ENCODE results near the gene NEK6.

The NEK6 gene

GRCh38 chr9:124357721-124358361 is 100.1 kb downstream of the NEK6 start:
- peak; percentile 3 for DNase-seq

DNA sequence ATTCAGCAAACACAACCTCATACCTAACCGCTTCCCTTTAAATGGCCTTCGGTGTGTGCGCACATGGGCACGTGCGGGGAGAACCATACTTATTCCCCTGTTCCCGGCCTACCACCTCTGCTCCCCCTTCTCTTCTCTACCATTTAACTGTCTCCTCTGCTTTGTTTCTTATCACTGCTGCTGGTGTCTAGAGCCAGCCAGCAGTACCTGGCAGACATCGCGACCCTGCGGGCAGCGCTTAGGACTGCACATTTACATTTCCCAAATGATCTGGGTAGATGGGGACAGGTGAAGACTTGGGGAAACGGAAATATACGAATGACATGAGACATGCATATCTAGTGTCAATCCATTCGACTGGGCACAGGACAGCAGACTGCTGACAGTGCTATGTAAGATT is 100.9 kb downstream of the NEK6 start:
- DNase-seq = no peak

DNA sequence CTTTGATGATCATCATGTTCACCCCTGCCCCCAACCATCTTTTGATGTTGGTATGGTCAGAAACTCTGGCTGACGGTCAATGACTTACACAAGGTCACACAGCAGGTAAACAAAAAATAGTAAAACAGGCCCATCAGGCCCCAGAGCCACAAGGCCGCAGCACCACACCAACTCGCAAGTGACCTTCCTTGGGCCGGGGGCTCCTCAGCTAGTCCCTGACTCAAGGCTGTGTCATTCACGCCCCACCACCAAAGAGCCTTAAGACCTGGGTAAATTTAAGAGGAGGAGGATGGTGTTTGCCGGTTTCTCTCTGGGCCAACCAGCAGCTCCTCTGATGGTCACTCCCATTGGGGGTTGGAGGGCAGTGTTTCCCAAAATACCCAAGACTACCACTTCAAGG is 101.7 kb downstream of the NEK6 start:
- DNase-seq = no peak

DNA sequence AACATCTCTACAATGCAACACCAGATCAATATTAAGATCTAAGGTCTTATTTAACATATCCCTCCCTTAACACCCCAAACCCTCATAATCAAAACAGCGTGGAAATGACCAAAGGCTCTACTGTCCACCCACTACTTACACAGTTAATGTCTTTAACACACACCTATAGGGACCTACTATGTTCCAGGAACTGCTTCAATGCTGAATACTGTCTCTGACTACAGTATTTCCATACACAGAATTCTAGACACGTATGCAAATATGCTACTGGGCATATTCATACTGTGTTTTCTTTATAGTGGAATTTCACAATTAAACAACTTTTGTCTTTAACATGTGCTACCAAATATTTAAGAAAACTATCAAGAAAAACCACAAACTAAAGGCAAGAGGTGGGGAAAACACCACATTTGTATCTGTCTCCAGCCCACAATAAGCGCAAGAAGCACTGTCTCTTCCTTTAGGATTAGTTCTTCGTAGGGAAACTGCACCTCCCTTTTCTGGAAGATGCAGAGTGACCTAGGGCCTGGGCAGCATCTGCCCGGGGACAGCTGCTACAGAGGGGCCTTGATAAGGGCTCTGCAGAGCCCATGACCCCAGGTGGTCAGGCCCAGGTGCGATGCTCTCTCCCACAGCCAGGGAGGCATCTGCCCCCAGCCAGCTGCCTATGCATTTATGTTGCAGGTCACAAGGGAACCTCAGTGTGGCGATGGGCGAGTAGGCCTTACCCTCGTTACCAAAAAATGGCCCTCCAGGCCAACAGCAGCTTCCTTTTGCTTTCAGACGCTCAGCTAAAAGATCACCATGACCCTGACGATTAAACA is 102.3 kb downstream of the NEK6 start:
- DNase-seq = no peak

- no peak for DNase-seq
Measured at GRCh38 chr9:124361128-124361527, 103.4 kb downstream of the NEK6 start.

DNA sequence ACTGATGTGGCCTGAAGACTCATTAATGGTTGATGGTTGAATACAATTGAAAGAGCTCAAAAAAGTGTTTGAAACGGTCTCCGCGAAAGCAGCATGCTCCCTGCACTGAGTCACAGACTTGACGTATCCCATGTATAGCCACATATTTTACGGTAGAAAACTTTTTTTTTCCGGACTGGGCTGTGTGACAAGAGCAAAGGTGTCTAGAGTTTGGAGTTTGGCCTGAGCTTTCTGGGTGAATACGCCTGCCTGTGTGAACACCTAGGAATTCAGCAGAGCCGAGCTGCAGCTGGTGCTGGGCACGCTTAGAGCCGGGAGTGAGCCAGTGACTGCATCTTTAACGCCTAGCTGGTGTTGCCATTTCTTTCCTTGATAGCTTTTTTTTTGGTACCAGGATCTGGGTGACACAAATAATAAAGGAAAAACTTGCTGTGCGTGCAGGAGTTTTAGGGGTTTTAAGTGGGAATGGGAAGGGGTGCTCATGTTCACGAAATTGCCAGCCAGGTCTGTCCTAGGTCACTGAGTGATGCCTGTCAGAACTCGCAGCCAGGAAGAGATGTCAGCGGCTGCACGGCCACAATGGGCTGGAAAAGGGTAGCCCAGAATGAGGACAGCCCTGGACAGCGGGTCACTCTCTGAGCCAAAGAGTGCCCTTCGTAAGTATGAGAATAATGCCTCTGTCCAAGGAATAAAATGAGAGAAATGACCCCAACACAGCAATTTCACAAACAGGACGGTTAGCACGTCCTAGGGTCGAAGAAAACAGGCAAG is 105.8 kb downstream of the NEK6 start:
- DNase-seq = no peak

DNA sequence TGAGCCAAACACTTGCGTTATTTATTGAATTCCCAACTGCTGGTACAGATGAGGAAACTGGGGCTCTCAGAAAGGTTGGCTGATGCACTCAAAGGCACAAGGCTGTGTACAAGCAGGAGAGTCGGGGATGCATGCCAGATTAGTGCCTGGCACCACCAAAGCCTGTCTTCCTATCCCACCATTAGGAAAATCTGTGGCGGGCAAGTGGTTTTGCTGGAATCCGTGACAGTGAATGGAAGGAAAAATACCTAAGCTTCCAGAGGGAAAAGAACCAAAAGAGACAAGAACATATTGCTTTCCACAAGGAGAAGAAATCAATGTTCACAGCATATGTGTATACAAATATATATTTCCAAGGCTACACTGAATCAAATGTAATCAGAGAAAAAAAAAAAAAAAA is 106.4 kb downstream of the NEK6 start:
- no peak for DNase-seq

DNA sequence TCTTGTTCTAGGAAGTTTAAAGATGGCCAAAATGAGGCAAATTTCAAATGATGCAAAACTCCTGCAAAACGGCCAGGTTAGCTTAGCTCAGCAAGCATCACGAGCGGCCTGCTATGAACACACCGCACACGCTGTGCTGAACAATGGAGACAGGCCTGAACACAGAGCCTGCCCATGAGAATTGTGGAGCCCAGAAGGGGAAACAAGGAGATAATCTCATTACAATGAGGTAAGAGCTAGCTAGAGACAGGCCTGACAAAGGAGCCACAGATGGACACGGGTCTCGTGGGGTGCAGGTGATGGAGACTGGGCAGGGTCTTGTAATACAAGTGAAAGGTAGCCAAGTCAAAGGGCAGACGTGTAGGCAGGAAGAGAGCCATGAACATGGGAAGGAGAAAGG is 107.3 kb downstream of the NEK6 start:
- DNase-seq = no peak

DNA sequence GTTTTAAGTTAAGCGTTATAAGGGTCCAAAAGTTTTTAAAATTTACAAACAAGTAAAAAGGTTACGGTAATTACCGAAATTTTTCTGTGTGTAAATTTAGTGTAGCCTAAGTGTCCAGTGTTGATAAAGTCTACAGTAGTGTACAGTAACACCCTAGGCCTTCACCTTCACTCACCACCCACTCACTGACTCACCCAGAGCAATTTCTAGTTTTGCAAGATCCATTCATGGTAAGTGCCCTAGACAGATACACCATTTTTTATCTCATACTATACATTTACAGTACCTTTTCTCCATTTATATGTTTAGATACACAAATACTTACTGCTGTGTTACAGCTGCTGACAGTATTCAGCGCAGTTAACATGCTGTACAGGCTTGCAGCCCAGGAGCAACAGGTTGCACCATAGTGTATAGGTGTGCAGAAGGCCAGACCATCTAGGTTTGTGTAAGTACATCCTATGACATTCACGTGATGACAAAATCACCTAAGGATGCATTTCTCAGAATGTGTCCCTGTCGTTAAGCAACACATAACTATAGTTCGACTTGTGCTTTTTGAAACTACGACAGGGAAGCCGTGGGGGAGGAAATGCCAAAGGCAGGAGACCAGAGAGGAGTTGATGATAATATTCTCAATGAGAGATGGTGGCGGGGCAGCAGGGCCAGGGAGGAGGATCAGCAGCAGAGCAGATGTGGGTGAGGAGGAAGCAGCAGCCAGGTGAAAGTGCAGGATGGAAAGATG is 108.9 kb downstream of the NEK6 start:
- DNase-seq = no peak

DNA sequence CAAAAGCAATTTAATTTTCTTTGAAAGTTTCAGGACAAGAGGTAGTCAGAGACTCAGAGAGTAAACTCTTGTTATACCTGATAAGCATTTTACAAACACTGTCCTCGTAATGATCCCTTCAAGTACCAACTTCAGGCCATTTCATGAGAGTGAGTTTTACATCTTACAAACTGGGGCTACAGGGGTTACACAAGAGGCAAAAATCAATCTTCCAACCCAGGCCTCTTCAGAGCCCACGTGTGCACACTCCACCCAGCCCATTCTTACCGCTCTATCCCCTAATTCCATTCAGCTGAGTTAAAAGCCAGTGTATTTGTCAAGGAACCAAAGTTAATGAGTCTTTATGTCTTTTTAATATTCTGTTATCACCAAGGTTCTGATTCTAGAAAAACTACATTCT is 110.9 kb downstream of the NEK6 start:
- no peak for DNase-seq

- no peak for DNase-seq
Measured at GRCh38 chr9:124369231-124369797, 111.6 kb downstream of the NEK6 start.

- DNase-seq = no peak
Measured at GRCh38 chr9:124370896-124371582, 113.3 kb downstream of the NEK6 start.

DNA sequence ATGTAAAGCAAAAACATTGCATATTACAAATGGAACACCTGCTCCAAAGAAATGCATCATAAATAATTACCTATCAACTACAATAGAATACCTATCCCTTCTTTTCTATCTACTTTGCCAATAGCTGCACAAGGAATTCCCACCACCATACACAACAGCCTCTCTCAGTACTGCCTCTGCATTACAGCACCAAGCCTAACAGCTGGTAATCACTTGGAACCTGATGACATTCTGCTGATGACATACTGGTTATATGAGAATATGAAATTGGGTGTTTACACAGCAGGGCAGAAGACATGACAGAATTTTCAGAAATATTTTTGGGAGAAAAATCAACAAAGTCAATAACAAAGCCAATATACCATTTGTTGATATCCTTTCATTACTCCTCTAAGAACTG is 114.3 kb downstream of the NEK6 start:
- no peak for DNase-seq

DNA sequence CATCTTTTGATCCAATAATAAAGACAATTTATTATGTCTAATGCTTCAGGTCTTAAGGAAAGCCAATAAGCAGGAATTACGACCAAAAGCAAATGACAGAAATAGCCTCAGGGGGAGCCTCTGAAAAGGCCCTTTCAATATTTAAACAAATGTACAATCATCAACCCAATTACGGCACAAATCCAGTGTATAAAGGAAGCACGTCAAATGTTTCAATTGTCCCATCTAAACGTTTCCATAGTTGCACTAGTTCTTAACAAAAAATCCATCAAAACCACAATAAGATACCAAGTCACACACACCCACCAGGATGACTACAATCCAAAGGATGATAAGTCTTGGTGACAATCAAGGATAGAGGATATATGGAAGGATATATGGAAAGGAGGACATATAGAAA is 115.6 kb downstream of the NEK6 start:
- no peak for DNase-seq

- DNase-seq = no peak
Measured at GRCh38 chr9:124373851-124374250, 116.1 kb downstream of the NEK6 start.

DNA sequence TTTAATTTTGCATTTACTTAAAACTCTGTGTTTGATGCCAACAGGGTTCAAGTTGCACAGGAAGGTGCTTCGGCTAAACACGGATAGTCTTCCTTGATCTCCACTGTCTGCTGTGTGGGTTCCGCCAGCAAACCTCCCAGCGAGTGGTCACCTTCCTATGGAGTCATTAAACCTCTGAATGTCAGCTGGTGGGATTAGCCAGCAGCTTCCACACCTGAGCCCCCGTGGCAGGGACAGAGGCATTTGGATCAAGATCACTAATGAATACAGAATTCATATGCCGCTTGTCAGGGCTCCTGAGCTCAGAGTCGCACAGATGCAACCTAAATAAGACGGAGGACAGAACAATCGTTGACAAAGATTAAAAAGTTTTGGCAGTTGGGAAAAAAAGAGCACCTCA is 118.0 kb downstream of the NEK6 start:
- DNase-seq = no peak

DNA sequence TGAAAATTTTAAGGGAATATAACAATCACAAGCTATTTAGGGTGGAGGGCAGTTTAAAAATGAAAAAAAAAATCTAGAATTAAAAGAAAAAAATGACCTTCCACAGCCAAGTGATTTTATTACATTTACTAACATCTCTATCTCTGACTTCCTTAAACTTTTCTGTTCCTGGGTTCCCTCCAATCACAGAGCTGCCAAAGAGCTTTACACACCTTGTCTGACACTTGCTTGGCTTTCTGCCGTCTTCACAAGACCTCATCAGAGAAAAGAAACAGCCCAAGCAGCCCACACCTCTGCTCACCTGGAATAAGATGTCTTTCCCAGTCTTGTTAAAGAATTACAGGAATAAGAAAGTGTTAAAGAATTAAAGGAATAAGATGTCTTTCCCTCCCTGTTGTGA is 118.6 kb downstream of the NEK6 start:
- no peak for DNase-seq

DNA sequence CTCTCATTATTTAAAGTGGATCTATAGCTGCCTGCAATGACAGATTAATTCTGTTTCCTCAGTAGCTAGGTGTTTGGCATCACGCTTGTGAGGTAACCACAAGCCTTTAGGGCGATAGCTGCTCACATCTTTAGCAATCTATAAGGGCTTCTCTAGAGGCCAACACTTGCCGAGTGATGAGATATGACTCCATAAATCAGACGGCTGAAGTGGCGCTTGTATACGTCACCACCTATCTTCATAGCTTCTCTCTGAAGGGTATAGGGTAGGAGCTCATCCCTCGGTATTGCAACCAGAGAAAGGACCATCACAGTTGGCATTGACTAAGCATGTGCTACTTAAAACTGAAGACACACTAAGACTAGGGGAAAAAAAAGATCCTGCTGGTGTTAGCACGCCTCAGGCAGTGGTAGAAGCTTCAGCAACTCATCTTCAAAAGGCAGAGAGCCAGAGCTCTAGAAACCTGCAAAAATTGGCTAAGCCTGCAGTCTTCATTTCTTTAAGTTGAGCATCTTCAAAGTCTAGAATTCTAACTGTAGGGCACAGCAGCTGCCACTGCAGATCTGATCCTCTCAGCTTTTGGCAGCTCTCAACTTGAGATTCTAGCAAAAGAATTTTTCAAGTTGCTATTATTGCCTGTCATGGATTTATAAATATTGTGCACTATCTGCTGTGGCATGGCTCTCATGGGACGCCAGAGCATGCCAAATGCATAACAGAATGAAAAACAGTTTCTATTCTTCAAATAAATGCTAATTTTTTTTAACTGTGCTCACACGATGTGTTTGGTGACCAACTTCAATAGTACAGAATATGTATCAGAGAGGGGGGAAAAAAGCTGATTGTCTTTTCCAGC is 120.0 kb downstream of the NEK6 start:
- no peak for DNase-seq

DNA sequence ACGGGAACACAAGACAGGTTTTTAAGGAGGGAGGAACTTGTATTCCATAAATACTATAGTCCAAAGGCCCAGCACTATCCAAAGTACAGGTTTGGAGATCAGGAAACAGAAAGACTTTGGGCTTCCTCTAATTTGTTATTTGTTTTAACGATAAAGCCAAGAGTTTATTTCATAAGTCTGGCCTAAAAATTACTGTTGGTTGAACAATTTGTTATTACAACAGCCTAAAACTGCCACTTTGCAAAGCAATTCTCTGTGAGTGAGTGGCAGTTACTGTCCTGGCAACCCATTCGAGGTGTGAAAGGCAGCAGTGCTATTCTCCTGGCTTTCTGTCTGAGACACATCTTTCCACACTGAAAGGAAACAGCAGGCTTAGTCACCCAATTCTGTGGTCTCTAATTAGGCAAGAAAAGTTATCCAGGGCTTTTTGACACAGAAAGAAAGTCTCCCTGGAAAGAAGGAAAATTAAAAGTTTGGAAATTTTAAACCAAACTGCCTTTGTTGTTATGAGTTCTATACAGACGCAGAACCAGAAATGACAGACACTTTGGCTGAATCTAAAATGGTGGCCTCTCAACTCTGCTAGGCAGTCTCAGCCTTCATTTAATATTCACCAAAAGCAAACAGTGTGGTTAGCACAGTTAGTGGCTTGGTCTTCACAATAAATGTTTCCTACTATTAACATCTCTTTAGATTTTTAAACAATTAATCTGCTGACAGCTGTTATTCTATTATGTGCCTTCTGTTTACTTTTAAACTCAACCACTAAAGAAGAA is 123.6 kb downstream of the NEK6 start:
- DNase-seq = no peak

DNA sequence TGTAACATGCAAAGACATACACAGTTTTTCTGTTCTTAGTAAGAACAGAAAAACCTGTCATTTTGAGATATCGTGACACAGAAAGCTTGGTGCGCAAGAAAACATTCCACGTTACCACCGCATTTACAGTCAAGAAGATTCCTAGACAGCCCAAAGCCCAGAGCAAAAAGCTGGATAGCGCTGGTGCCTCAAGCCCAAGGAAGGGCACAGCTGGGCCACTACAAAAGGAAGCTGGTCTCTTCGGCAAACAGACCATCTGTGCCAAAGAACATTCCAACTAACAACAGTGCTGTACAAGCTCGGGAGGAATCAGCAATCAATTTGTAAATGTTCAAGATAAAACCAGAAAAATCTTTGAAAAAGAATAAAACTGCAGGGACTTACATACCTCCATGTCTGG is 126.5 kb downstream of the NEK6 start:
- no peak for DNase-seq
